Suprapubic skin (tissue), 4 donors: ENCODE results near the gene AGTR1. TPM values are rescaled to one million over a fixed set of nuclear protein-coding genes. Genes with fewer than 3 reads are reported as not detected.
A peak's percentile ranks its signal among the peaks of the same experiment; 100 is the strongest.

ENCODE experiments used
- DNase-seq, 2 donors: peaks; one replicate each; pipeline ENCODE4 v3.0.0-alpha.2; 2019; ENCODE audit warnings: low spot score in 2 of 2
- H3K27ac ChIP-seq: fragments of 200-600 bp; sonication (generic); one replicate; pipeline ENCODE4 v1.5.1; 2019
- H3K27me3 ChIP-seq: fragments of 200-600 bp; sonication (generic); one replicate; pipeline ENCODE4 v1.5.1; 2019
- H3K36me3 ChIP-seq: fragments of 200-600 bp; sonication (generic); one replicate; pipeline ENCODE4 v1.5.1; 2019
- H3K4me1 ChIP-seq: fragments of 200-600 bp; sonication (generic); one replicate; pipeline ENCODE4 v1.5.1; 2019
- H3K4me3 ChIP-seq: fragments of 200-600 bp; sonication (generic); one replicate; pipeline ENCODE4 v1.5.1; 2019; ENCODE audit warnings: mild to moderate bottlenecking
- H3K9me3 ChIP-seq: fragments of 200-600 bp; sonication (generic); one replicate; pipeline ENCODE4 v1.5.1; 2019
- CTCF ChIP-seq, 2 donors: fragments of 200-600 bp in 1 of 2; fragments of 450-650 bp in 1 of 2; sonication (generic) in 1 of 2; IDR thresholded peaks; one replicate each; pipeline ENCODE4 v1.5.1; 2016 to 2019; ENCODE audit warnings: antibody characterized with exemption in 2 of 2, mild to moderate bottlenecking in 1 of 2, moderate library complexity in 1 of 2
- EP300 ChIP-seq: sonication (generic); formaldehyde crosslinking; IDR thresholded peaks from one replicate; pipeline ENCODE4 v1.6.1; 2017; ENCODE audit warnings: antibody characterized with exemption
- POLR2A ChIP-seq, 2 donors: fragments of 450-650 bp; IDR thresholded peaks; one replicate each; pipeline ENCODE4 v1.6.1; 2017; ENCODE audit warnings: antibody characterized with exemption in 2 of 2, mild to moderate bottlenecking in 2 of 2, moderate library complexity in 2 of 2
- POLR2AphosphoS5 ChIP-seq, 3 donors: sonication (generic); formaldehyde crosslinking; IDR thresholded peaks; one replicate each; pipeline ENCODE4 v1.6.1; 2017; ENCODE audit warnings: antibody characterized with exemption in 3 of 3
- WGBS: methylation state at CpG from one replicate; pipeline ENCODE4 v1.1.5; 2018; 5-methylcytosine and 5-hydroxymethylcytosine counted together
- total RNA-seq, 4 donors: library from RNA; depleted of rRNA; stranded (reverse); fragments of >200 nt; gene quantifications; one replicate each; pipeline ENCODE4 v1.1.0, GENCODE V29; 2016

Gene AGTR1
- total RNA-seq, 4 donors from 2014 or later, result 6.3 to 17.4 (median 14.1) TPM

- Histone ChIP-seq H3K27ac (no peak overlapping the region), H3K36me3 (no peaks in the 10 kb centered on the region), H3K4me1 (peaks cover 13% of the 10 kb centered on the region), H3K27me3 (no peaks in the 10 kb centered on the region), H3K9me3 (no peaks in the 10 kb centered on the region), H3K4me3 (no peak overlapping the region)
- TF ChIP-seq CTCF (IDR thresholded peaks at IDR 0.05), result no peak
- no peak for TF ChIP-seq POLR2A (IDR thresholded peaks at IDR 0.05)
- TF ChIP-seq EP300, result no peak
- no peak for TF ChIP-seq POLR2AphosphoS5 (IDR thresholded peaks at IDR 0.05)
- WGBS, result 29% methylated on average over 6 of the region's 6 CpGs
- no peak for DNase-seq
Measured at GRCh38 chr3:148789146-148789545, 91.4 kb downstream of the AGTR1 start.

GRCh38 chr3:148789906-148790305 is 92.2 kb downstream of the AGTR1 start:
- H3K9me3 ChIP-seq, result no peaks in the 10 kb centered on the region
- 95% methylated on average over 2 of the region's 2 CpGs for WGBS
- H3K4me3 ChIP-seq, result no peak overlapping the region
- peaks cover 13% of the 10 kb centered on the region for H3K4me1 ChIP-seq
- peak overlapping the region; percentile 83 for H3K27ac ChIP-seq
- no peak for DNase-seq
- TF ChIP-seq CTCF (IDR thresholded peaks at IDR 0.05) (no peak), POLR2AphosphoS5 (IDR thresholded peaks at IDR 0.05) (no peak), EP300 (no peak), POLR2A (IDR thresholded peaks at IDR 0.05) (no peak)
- H3K36me3 ChIP-seq, result no peaks in the 10 kb centered on the region
- no peaks in the 10 kb centered on the region for H3K27me3 ChIP-seq

GRCh38 chr3:148790370-148790769 is 92.7 kb downstream of the AGTR1 start:
- peak overlapping the region; percentile 83 for H3K27ac ChIP-seq

GRCh38 chr3:148790851-148791735 is 93.4 kb downstream of the AGTR1 start:
- TF ChIP-seq EP300 (no peak), CTCF (IDR thresholded peaks at IDR 0.05) (no peak), POLR2A (IDR thresholded peaks at IDR 0.05) (no peak), POLR2AphosphoS5 (IDR thresholded peaks at IDR 0.05) (no peak)
- no peak overlapping the region for H3K4me3 ChIP-seq
- H3K27ac ChIP-seq, result peak overlapping the region; percentile 83
- no peaks in the 10 kb centered on the region for H3K27me3 ChIP-seq
- DNase-seq, result peak in 1 of 2 donors; percentile 71
- no peaks in the 10 kb centered on the region for H3K9me3 ChIP-seq
- 56% methylated on average over 6 of the region's 6 CpGs for WGBS
- peaks cover 13% of the 10 kb centered on the region for H3K4me1 ChIP-seq
- H3K36me3 ChIP-seq, result no peaks in the 10 kb centered on the region

More at GRCh38 chr3:148790370-148790769, 92.7 kb downstream of the AGTR1 start:
- TF ChIP-seq EP300, result no peak
- no peak for TF ChIP-seq POLR2AphosphoS5 (IDR thresholded peaks at IDR 0.05)
- no peak for TF ChIP-seq CTCF (IDR thresholded peaks at IDR 0.05)
- TF ChIP-seq POLR2A (IDR thresholded peaks at IDR 0.05), result no peak
- 59% methylated on average over 2 of the region's 2 CpGs for WGBS
- Histone ChIP-seq H3K27me3 (no peaks in the 10 kb centered on the region), H3K36me3 (no peaks in the 10 kb centered on the region), H3K9me3 (no peaks in the 10 kb centered on the region), H3K4me1 (peaks cover 13% of the 10 kb centered on the region), H3K4me3 (no peak overlapping the region)
- DNase-seq, result no peak

- Histone ChIP-seq H3K4me3 (no peak overlapping the region), H3K4me1 (peaks cover 13% of the 10 kb centered on the region), H3K9me3 (no peaks in the 10 kb centered on the region), H3K36me3 (no peaks in the 10 kb centered on the region), H3K27ac (peak overlapping the region; percentile 83), H3K27me3 (no peaks in the 10 kb centered on the region)
- TF ChIP-seq CTCF (IDR thresholded peaks at IDR 0.05) (no peak), POLR2AphosphoS5 (IDR thresholded peaks at IDR 0.05) (no peak), EP300 (no peak), POLR2A (IDR thresholded peaks at IDR 0.05) (no peak)
- DNase-seq, result no peak
- 94% methylated on average over 1 of the region's 1 CpG for WGBS
Measured at GRCh38 chr3:148791920-148792319, 94.2 kb downstream of the AGTR1 start.
